Measurements from ENCODE around the gene PEAK1. TPM values are rescaled to one million over a fixed set of nuclear protein-coding genes. Genes with fewer than 3 reads are reported as not detected.

The PEAK1 gene
- total and polyA plus RNA-seq, 9 of the 15 experiments (the other 6 are each of a cell fraction or from before 2014, with no cell fraction given), result 0.99 to 22.4 (median 10.8) TPM

DNA sequence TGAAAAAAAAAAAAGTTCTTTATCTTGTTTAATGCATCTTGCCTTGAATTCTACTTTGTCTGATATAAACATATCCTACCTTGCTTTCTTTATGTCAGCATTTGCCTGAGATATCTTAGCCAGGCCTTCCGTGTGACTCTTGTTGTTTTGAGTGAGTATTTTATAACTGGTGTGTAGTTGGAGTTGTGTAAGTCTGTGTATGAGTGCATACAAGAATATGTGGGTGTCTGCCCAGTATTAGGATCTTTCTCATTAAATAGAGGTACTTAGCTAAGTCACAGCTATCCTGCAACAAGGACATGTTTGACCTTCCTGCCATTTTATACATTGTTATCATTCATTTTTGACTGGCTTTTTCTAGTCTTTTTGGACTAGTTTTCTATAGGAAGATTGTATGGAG is 326.5 kb downstream of the PEAK1 start:
- TF ChIP-seq HNRNPK (IDR thresholded peaks at IDR 0.05; ENCODE audit: low read depth, low read length, poor library complexity, severe bottlenecking) (no peak), SRSF1 (IDR thresholded peaks at IDR 0.05; ENCODE audit: low read depth, low read length) (no peak), ZNF609 (CRISPR knock-in tag; IDR thresholded peaks at IDR 0.05; ENCODE audit: borderline replicate concordance) (no peak), ZNF668 (CRISPR knock-in tag; IDR thresholded peaks at IDR 0.05) (no peak), NR3C1 (CRISPR knock-in tag; IDR thresholded peaks at IDR 0.05) (no peak), SREBF2 (CRISPR knock-in tag; IDR thresholded peaks at IDR 0.05) (no peak), NFIX (CRISPR knock-in tag; IDR thresholded peaks at IDR 0.05; ENCODE audit: low read depth) (no peak)
- TF ChIP-seq, protein P1, sequence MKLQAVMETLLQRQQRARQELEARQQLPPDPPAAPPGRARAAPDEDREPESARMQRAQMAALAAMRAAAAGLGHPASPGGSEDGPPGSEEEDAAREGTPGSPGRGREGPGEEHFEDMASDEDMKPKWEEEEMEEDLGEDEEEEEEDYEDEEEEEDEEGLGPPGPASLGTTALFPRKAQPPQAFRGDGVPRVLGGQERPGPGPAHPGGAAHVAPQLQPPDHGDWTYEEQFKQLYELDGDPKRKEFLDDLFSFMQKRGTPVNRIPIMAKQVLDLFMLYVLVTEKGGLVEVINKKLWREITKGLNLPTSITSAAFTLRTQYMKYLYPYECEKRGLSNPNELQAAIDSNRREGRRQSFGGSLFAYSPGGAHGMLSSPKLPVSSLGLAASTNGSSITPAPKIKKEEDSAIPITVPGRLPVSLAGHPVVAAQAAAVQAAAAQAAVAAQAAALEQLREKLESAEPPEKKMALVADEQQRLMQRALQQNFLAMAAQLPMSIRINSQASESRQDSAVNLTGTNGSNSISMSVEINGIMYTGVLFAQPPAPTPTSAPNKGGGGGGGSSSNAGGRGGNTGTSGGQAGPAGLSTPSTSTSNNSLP (IDR thresholded peaks at IDR 0.05; ENCODE audit: borderline replicate concordance, low read depth, low read length), result no peak
- 18% methylated on average over 1 of the region's 1 CpG for WGBS (ENCODE audit: insufficient coverage, low coverage, missing lambda C conversion rate)
- intact Hi-C loops (cut with micrococcal nuclease) (no loop called here), in situ Hi-C loops (cut with MboI) (no loop called here)
- Histone ChIP-seq H3K79me2 (ENCODE audit: control insufficient read depth, insufficient read depth, low read length) (no peaks in the 10 kb centered on the region), H4K20me1 (replicated peaks; ENCODE audit: control insufficient read depth, insufficient read depth, low read length) (no peaks in the 10 kb centered on the region), H3K9me3 (replicated peaks; ENCODE audit: control insufficient read depth, insufficient read depth, low read depth, low read length) (no peaks in the 10 kb centered on the region), H3K36me3 (ENCODE audit: control insufficient read depth, insufficient read depth, low read length) (no peaks in the 10 kb centered on the region), H3K4me2 (ENCODE audit: insufficient read depth, low read length) (no peak overlapping the region), H2AFZ (ENCODE audit: low read depth, low read length) (no peak overlapping the region), H3K4me3 (no peak overlapping the region), H3K4me1 (replicated peaks in 1 of 2; ENCODE audit: control insufficient read depth in 2 of 2, insufficient read depth in 2 of 2, low read length in 2 of 2) (no peaks in the 10 kb centered on the region), H3K27me3 (ENCODE audit: control insufficient read depth in 2 of 2, insufficient read depth in 2 of 2, low read length in 2 of 2) (peaks cover 3 to 15% of the 10 kb centered on the region in 2 experiments; a peak in 3 of 5 replicates), H3K27ac (ENCODE audit: extremely low read depth, low read depth, low read length) (no peak overlapping the region), H3K9ac (ENCODE audit: insufficient read depth in 1 of 2, low read depth in 2 of 2, low read length in 2 of 2) (no peak overlapping the region), H3K9me1 (ENCODE audit: control insufficient read depth, insufficient read depth, low read length) (no peaks in the 10 kb centered on the region)
- ChIA-PET POLR2A (no interaction called here), CTCF (ENCODE audit: low intra/inter-chr PET ratio) (no interaction called here)
- FAIRE-seq, result no peak
- no TSS peak for BruUV-seq (replicated peaks)
- DNase-seq (ENCODE audit: extremely low read depth in 1 of 4, low spot score in 3 of 4), result no peak
- ATAC-seq, result no peak

Data from K562 (cell line).